Measurements from ENCODE around the gene GOSR2. TPM values are rescaled to one million over a fixed set of nuclear protein-coding genes. Genes with fewer than 3 reads are reported as not detected.

Gene GOSR2
- total RNA-seq, 4 donors from 2014 or later = 45.9 to 88.3 (median 51.6) TPM

GRCh38 chr17:46925185-46925868 lies 2.4 kb downstream of the GOSR2 start:
- Histone ChIP-seq H3K27ac (no peak overlapping the region), H3K27me3 (no peaks in the 10 kb centered on the region), H3K9me3 (no peaks in the 10 kb centered on the region), H3K4me1 (peaks cover 6 to 15% of the 10 kb centered on the region in 2 donors), H3K4me3 (replicated peaks in 1 of 3) (no peak overlapping the region), H3K36me3 (peaks cover 3 to 8% of the 10 kb centered on the region in 2 donors)
- intact Hi-C loops (cut with DNase I) = no loop called here
- WGBS, 2 donors = 85 to 86% methylated on average over 5 of the region's 5 CpGs
- no peak for DNase-seq
- TF ChIP-seq POLR2A (IDR thresholded peaks at IDR 0.05) (no peak), CTCF (IDR thresholded peaks at IDR 0.05) (no peak)

- Histone ChIP-seq H3K27me3 (no peaks in the 10 kb centered on the region), H3K9me3 (no peaks in the 10 kb centered on the region), H3K36me3 (peaks cover 34 to 40% of the 10 kb centered on the region in 2 donors), H3K4me3 (replicated peaks in 1 of 3) (no peak overlapping the region), H3K27ac (no peak overlapping the region), H3K4me1 (peaks cover 5 to 10% of the 10 kb centered on the region in 2 donors)
- TF ChIP-seq POLR2A (IDR thresholded peaks at IDR 0.05) (no peak), CTCF (IDR thresholded peaks at IDR 0.05) (no peak)
- intact Hi-C loops (cut with DNase I) = no loop called here
- WGBS, 2 donors = 84 to 86% methylated on average over 10 of the region's 10 CpGs
- no peak for DNase-seq
Observed at GRCh38 chr17:46928467-46929261, 5.7 kb downstream of the GOSR2 start.

- H3K9me3 ChIP-seq = no peaks in the 10 kb centered on the region
- 64 to 75% methylated on average over 6 of the region's 6 CpGs for WGBS, 2 donors
- intact Hi-C loops (cut with DNase I) = no loop called here
- H3K36me3 ChIP-seq = peaks cover 42 to 48% of the 10 kb centered on the region in 2 donors
- no peak for TF ChIP-seq POLR2A (IDR thresholded peaks at IDR 0.05)
- no peak for TF ChIP-seq CTCF (IDR thresholded peaks at IDR 0.05)
- H3K4me3 ChIP-seq (replicated peaks in 1 of 3) = no peak overlapping the region
- no peak for DNase-seq
- no peak overlapping the region for H3K27ac ChIP-seq
- no peaks in the 10 kb centered on the region for H3K27me3 ChIP-seq
- H3K4me1 ChIP-seq = peaks cover 0 to 4% of the 10 kb centered on the region in 2 donors
Observed at GRCh38 chr17:46929413-46929812, 6.5 kb downstream of the GOSR2 start.

GRCh38 chr17:46930051-46930450 lies 7.1 kb downstream of the GOSR2 start:
- 95% methylated on average over 4 of the region's 4 CpGs for WGBS, 2 donors
- no peak for DNase-seq
- no peak for TF ChIP-seq CTCF (IDR thresholded peaks at IDR 0.05)
- no peak for TF ChIP-seq POLR2A (IDR thresholded peaks at IDR 0.05)
- H3K36me3 ChIP-seq = peaks cover 48 to 54% of the 10 kb centered on the region in 2 donors
- no peak overlapping the region for H3K4me3 ChIP-seq (replicated peaks in 1 of 3)
- no peaks in the 10 kb centered on the region for H3K9me3 ChIP-seq
- no peaks in the 10 kb centered on the region for H3K27me3 ChIP-seq
- no peak overlapping the region for H3K27ac ChIP-seq
- no peaks in the 10 kb centered on the region for H3K4me1 ChIP-seq
- intact Hi-C loops (cut with DNase I) = no loop called here

- H3K36me3 ChIP-seq = peaks cover 61 to 70% of the 10 kb centered on the region in 2 donors
- intact Hi-C loops (cut with DNase I) = no loop called here
- no peak overlapping the region for H3K27ac ChIP-seq
- no peak for TF ChIP-seq POLR2A (IDR thresholded peaks at IDR 0.05)
- WGBS, 2 donors = 90 to 99% methylated on average over 4 of the region's 4 CpGs
- H3K9me3 ChIP-seq = no peaks in the 10 kb centered on the region
- no peaks in the 10 kb centered on the region for H3K27me3 ChIP-seq
- H3K4me3 ChIP-seq (replicated peaks in 1 of 3) = no peak overlapping the region
- no peak for DNase-seq
- no peaks in the 10 kb centered on the region for H3K4me1 ChIP-seq
Observed at GRCh38 chr17:46931596-46931995, 8.6 kb downstream of the GOSR2 start.
